K562 (cell line): ENCODE data around the gene GOT2. TPM values are rescaled to one million over a fixed set of nuclear protein-coding genes. Genes with fewer than 3 reads are reported as not detected.

Source experiments
- BACH1 ChIP-seq: fragments of 200-800 bp; sonication (Bioruptor generic); IDR thresholded peaks from 2 replicates; pipeline ENCODE4 v1.6.1; 2016; ENCODE audit warnings: missing genetic modification characterization, missing compliant biosample characterization
- BCLAF1 ChIP-seq, 2 experiments: fragments of 450-650 bp in 1 of 2; IDR thresholded peaks; 2 replicates each; pipeline ENCODE4 v1.6.1; 2011 to 2017; ENCODE audit warnings: low read depth in 2 of 2, antibody characterized with exemption in 1 of 2, borderline replicate concordance in 1 of 2, low read length in 1 of 2, mild to moderate bottlenecking in 1 of 2, mixed read lengths in 1 of 2; ENCODE audit not compliant: control insufficient read depth in 1 of 2
- BRF2 ChIP-seq: IDR thresholded peaks from 3 replicates; pipeline ENCODE4 v1.6.1; 2011; ENCODE audit warnings: borderline replicate concordance, mild to moderate bottlenecking; ENCODE audit not compliant: insufficient read length, insufficient read depth
- CCNT2 ChIP-seq: IDR thresholded peaks from 2 replicates; pipeline ENCODE4 v1.6.1; 2011; ENCODE audit warnings: borderline replicate concordance, low read depth, mild to moderate bottlenecking, moderate library complexity, mixed read lengths, low read length; ENCODE audit not compliant: insufficient read length; ENCODE audit errors: extremely low read depth
- FOSL1 ChIP-seq: fragments of 200-800 bp; sonication (Bioruptor generic); conservative IDR thresholded peaks from 2 replicates; pipeline ENCODE4 v1.6.1; 2016; ENCODE audit warnings: missing genetic modification characterization, missing compliant biosample characterization
- GMEB1 ChIP-seq: fragments of 250-450 bp; sonication (Bioruptor Pico); IDR thresholded peaks from 2 replicates; pipeline ENCODE4 v1.4.0; 2020; ENCODE audit warnings: mild to moderate bottlenecking
- NCOA1 ChIP-seq: fragments of 450-650 bp; IDR thresholded peaks from 2 replicates; pipeline ENCODE4 v1.6.1; 2016; ENCODE audit warnings: low read depth
- TFE3 ChIP-seq: fragments of 450-650 bp; formaldehyde crosslinking; IDR thresholded peaks from 2 replicates; pipeline ENCODE4 v1.4.0; 2020; ENCODE audit warnings: mild to moderate bottlenecking, mixed read lengths
- TOE1 ChIP-seq, 2 experiments: fragments of 450-650 bp in 1 of 2; sonication (generic) in 1 of 2; formaldehyde crosslinking in 1 of 2; IDR thresholded peaks; 2 replicates each; pipeline versions ENCODE4 v1.7.1 to v1.8.0; 2016 to 2022; ENCODE audit warnings: borderline replicate concordance in 2 of 2, mild to moderate bottlenecking in 2 of 2, antibody characterized with exemption in 1 of 2, inconsistent platforms in 1 of 2, low read depth in 1 of 2, missing genetic modification reagents in 1 of 2, moderate library complexity in 1 of 2
- ZFP30 ChIP-seq: fragments of 250-450 bp; sonication (Bioruptor Pico); IDR thresholded peaks from 2 replicates; pipeline ENCODE4 v1.8.0; 2022; ENCODE audit warnings: moderate library complexity, mild to moderate bottlenecking, inconsistent platforms, borderline replicate concordance
- ZNF561 ChIP-seq: fragments of 450-650 bp; formaldehyde crosslinking; conservative IDR thresholded peaks from 2 replicates; pipeline ENCODE4 v1.4.0; 2020; ENCODE audit warnings: mild to moderate bottlenecking, moderate library complexity
- polyA plus RNA-seq, 8 experiments: library from polyadenylated mRNA; depleted of rRNA in 4 of 8; stranded (reverse) in 5 of 8; unstranded in 3 of 8; fragments of >200 nt; fragmentation: Nextera tagmentation in 2 of 8; fragmentation: Illumina TruSeq in 1 of 8; extraction: Ambion mirVana in 2 of 8; extraction: Trizol in 1 of 8; gene quantifications; 2 replicates each; pipeline versions ENCODE4 v1.2.1 to v1.2.3, GENCODE V29; 2011 to 2014; ENCODE audit warnings: inconsistent platforms in 1 of 8, missing spikeins in 1 of 8
- total RNA-seq, 7 experiments: library from RNA; depleted of rRNA in 6 of 7; stranded (reverse); fragments of >200 nt in 6 of 7; fragmentation: Illumina TruSeq in 2 of 7; extraction: Trizol in 2 of 7; gene quantifications; 2 replicates each; pipeline versions ENCODE4 v1.2.1 to v1.2.3, GENCODE V29; 2011 to 2021; ENCODE audit warnings: low replicate concordance in 1 of 7

GOT2 gene
- total and polyA plus RNA-seq, 9 of the 15 experiments (the other 6 are each of a cell fraction or from before 2014, with no cell fraction given) = 43.1 to 190 (median 80.2) TPM

GRCh38 chr16:58733671-58734458 is at the start of gene GOT2 (continued):
- TF ChIP-seq CCNT2 (peak; percentile 91), GMEB1 (CRISPR knock-in tag) (peak; percentile 53; the same call in 1 of the 2 replicates), BRF2 (no peak), TOE1 (IDR thresholded peaks at IDR 0.05; ENCODE audit: borderline replicate concordance) (peak; percentile 67; the same call in 1 of the 2 replicates), TOE1 (CRISPR knock-in tag; IDR thresholded peaks at IDR 0.05; ENCODE audit: borderline replicate concordance, low read depth) (peak; percentile 95; the same call in 1 of the 2 replicates), ZNF561 (CRISPR knock-in tag) (no peak), TFE3 (CRISPR knock-in tag) (no peak), NCOA1 (peak; percentile 25; the same call in 1 of the 2 replicates), BCLAF1 (IDR thresholded peaks at IDR 0.05; ENCODE audit: borderline replicate concordance in 1 of 2, control insufficient read depth in 1 of 2, low read depth in 2 of 2, low read length in 1 of 2) (no peak; a peak in 2 of 4 replicates), FOSL1 (tag) (no peak; the same call in 1 of the 2 replicates), ZFP30 (no peak), BACH1 (tag) (no peak)
